DMS53 treated with DMSO at 0.1 percent for 48 hours (cell line): ENCODE results near the gene PIGR.
"Not testable (repeated sequence)": the region's sequence is repeated elsewhere in the genome, so short reads cannot be mapped to it uniquely, and the experiment has no call there.

Experiments used
- DNase-seq: peaks from one replicate; lab custom pipeline; 2025; ENCODE audit not compliant: unreplicated experiment; lab: John Stamatoyannopoulos, UW

PIGR gene

GRCh38 chr1:206935491-206936067, 10.7 kb downstream of the PIGR start:
- DNase-seq = peak; percentile 29

DNA sequence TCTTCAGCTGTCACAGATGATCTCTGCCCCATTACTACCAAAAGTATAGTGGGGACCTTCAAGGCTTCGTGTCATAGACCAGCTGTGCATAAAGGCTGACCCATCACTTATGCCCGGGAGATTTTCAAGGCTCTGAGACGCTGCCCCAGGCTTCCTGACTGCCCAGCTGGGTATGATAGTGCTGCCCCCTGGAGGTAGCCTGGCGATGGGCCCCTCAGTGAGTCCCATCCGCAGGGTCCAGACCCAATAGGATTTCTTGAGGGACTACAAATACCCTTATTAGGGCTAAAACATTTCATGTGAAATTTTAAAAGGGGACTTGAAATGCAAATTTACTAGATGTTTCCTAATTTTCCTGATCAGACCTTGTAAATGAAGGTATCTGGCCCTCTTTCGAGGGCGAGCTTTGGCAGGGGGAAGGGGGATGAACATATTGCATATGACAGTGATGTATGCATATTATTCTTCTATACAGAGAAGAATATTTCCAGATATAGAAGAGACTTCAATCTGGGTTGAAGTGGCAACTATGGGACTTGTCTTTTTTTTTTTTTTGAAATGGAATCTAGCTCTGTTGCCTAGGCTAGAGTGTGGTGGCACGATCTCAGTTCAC, 12.8 kb downstream of the PIGR start:
- peak; percentile 10 for DNase-seq

DNA sequence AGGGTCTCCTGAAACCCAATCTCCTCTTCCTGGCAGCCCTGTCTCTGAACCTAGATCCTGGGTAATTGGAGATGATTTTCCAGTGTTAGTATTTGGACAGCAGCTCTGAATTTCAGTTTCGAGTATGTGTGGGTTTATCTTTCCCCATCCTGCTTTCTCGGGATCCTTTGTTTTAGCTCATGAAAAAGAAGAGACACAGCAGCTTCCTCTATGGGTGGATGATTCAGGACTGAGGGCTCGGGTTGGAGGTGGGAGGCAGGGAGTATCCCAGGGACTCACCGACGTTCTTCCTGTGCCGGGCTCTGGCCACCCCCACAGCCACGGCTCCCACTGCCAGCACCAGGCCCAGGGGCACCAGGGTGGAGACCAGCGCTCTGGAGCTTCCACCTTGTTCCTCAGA, 14.1 kb downstream of the PIGR start:
- DNase-seq = no peak

- DNase-seq = no peak
Measured at GRCh38 chr1:206931709-206932108, 14.6 kb downstream of the PIGR start.

- no peak for DNase-seq
Measured at GRCh38 chr1:206930210-206930798, 16.0 kb downstream of the PIGR start.

DNA sequence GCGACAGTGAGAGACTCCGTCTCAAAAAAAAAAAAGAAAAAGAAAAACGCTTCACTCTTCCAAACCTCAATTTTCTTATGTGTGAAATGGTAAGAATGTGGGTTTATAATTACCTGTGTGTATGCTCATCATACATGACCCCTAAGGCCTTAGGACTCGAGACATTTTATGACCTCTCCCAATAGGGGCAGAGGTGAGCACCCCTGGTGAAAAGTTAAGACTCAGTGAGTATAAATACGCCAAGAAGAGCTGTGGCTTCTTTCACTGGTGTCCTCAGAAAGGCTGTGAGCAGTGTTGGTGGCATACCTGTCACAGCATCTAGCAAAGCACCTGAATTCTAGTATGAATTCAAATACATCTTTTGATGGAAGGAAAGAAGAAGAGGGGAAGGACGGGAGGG, 16.7 kb downstream of the PIGR start:
- DNase-seq = no peak

DNA sequence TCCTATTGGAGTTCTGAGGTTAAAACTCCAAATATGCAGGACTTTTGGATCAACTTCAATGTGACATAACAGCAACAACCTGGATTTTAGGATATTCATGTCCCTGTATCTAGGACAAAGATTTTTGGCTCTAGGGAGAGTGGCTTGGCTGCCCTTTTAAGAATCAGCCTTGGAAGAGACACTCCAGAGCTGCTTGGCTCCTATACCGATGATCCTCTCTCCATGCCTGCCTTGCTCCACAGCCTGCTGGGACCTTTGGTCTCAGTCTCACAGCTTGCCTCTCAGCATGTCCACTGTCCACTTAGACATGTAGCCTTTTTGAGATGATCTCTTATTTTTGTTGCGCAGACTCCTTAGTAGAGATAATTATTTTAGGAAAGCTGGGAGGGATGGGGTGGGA, 20.0 kb downstream of the PIGR start:
- DNase-seq = no peak

DNA sequence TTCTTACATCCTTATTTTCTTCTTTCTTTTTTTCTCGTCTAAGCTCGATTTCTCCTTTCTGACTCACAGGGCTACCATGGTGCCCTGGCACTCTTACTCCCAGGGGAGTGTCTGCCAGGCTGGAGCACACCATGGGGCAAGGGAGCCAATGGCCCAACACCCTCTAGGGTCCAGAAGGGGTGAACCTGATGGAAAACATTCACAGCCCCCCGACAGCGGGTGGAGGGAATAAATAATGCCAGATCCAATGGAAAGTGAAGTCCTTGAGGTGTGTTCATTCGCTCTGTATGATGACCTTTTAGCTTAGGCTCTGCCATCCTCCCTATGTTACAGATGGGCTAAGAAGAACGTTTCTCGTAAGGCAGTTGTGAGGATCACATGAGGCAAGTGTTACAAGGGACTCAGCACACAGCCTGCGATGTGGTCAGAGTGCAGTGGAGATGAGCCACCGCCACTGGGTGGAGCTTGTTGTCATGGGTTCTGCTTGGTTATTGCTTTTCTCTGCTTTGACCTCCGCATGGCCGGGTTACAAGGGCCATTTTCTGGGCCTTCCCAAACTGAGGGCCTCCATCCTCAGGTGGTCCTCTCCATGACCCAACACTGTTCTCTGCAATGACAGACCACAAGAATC, 21.0 kb downstream of the PIGR start:
- no peak for DNase-seq

GRCh38 chr1:206924592-206925105, 21.6 kb downstream of the PIGR start:
- DNase-seq = no peak

DNA sequence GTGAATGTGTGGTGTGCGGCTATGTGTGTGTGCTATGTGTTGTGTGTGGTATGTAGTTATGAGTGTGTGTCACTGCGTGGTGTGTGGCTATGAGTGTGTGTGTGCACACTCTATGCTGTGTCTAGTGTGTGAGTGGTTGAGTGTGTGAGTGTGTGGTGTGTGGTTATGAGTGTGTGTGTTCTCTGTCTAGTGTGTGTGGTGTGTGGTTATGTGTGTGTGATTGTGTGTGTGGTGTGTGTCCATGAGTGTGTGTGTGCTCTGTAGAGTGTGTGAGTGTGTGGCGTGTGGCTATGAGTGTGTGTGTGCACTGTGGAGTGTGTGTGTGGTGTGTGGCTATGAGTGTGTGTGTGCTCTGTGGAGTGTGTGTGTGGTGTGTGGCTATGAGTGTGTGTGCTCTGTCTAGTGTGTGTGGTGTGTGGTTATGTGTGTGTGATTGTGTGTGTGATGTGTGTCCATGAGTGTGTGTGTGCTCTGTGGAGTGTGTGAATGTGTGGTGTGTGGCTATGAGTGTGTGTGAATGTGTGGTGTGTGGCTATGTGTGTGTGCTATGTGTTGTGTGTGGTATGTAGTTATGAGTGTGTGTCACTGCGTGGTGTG, 22.2 kb downstream of the PIGR start:
- DNase-seq = not testable (repeated sequence)

- DNase-seq = no peak
Measured at GRCh38 chr1:206923009-206923960, 23.0 kb downstream of the PIGR start.

DNA sequence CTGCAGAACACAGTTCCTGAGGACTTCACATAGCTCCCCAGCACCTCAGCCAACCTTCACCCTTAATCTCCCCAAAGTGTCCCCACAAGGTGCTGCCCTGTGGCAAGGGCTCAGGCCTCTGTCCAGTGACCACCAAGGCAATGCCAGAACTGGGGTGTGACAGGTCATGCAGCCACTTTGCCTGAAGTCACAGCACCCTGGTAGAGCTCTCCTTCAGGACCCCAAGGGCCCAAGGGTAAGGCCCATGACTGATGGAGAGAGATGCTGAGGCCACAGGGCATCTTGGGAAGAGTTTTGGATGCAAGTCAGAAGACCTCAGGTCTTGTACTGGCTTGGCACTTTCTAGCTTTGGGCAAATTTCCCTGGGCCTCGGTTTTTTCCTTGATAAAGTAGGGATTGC, 23.7 kb downstream of the PIGR start:
- no peak for DNase-seq

- DNase-seq = peak; percentile 73
Measured at GRCh38 chr1:206921772-206922265, 24.4 kb downstream of the PIGR start, which contains the start of gene FCMR. TSS of gene FCMR (minus strand) at chr1:206921941. CDS start at chr1:206921854, 87 bp downstream.

DNA sequence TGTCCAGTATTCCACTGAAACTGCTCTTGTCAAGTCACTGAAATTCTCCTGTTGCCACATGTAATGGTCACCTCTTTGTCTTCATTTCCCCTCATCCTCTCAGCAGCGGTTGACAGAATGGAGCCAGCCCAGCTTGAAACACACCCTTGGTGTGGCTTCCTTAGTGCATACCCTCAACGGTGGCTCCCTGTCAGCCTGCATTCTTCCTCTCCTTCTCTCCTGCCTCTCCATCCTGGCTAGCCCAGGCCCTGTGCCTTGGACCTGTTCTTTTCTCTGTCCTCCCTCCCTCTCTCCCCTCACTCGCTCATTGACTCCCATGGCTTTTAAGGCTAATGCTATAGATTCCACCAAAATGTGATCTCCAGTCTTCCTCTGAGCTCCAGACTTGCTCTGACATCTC, 28.2 kb downstream of the PIGR start:
- no peak for DNase-seq

- DNase-seq = no peak
Measured at GRCh38 chr1:206916000-206916709, 30.1 kb downstream of the PIGR start.

GRCh38 chr1:206915030-206915735, 31.1 kb downstream of the PIGR start:
- DNase-seq = no peak

- no peak for DNase-seq
Measured at GRCh38 chr1:206913766-206914537, 32.3 kb downstream of the PIGR start.

DNA sequence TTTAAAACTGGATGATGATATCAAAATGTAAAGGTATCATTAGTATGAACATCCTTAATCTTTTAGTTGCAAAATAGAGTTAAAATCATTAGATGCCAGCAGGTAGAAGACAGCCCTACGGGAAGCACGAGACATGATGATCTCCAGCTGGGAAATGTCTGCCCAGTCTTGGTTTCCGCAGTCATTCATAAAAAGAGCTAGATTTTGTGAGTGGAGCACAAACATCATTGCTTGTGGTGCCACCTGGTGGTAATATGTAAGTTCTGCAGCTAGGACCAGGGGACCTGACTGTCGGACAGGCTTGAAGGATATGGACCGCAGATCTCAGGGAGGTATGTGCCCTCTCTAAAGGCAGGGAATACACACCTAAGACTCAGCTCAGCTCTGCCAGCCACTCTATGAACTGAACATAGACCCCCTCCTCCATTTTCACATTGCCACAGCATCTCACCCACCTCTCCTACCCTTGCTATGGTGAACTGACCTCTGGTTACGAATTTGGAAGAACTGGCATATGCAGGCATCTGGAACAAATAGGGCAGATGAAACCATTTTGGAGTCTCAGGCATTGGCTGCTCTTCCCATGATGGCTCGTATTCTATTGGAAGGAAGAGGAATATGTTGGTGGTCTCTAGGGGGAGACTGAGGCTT, 33.7 kb downstream of the PIGR start:
- peak; percentile 92 for DNase-seq
